Measurements from ENCODE around the gene CFAP99.
A peak's percentile ranks its signal among the peaks of the same experiment; 100 is the strongest.

CFAP99 gene

DNA sequence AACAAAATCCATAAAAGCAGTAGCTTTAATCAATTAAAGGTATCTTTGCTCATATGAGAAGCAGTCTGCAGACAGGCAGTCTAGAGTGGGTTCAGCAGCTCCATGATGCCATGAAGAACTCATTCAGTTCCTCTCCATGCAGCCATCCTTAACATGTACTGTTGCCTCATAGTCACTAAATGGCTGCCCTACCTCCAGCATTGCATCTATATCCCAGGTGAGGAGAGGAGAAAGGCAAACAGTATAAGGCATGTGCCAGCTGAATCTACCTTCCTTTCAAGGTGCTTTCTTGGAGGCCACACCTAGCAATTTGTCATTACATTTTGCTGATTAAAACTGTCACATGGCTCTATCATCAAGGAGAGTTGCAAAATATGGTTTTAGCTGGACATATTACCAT, 13.2 kb downstream of the CFAP99 start:
- DNase-seq = no peak

GRCh38 chr4:2432991-2433530, 14.3 kb downstream of the CFAP99 start:
- DNase-seq = peak in 1 of 2 donors; percentile 72

- DNase-seq = no peak
Measured at GRCh38 chr4:2433609-2434350, 15.0 kb downstream of the CFAP99 start.

GRCh38 chr4:2434420-2434819, 15.7 kb downstream of the CFAP99 start:
- no peak for DNase-seq

GRCh38 chr4:2436301-2436700, 17.5 kb downstream of the CFAP99 start:
- no peak for DNase-seq

DNA sequence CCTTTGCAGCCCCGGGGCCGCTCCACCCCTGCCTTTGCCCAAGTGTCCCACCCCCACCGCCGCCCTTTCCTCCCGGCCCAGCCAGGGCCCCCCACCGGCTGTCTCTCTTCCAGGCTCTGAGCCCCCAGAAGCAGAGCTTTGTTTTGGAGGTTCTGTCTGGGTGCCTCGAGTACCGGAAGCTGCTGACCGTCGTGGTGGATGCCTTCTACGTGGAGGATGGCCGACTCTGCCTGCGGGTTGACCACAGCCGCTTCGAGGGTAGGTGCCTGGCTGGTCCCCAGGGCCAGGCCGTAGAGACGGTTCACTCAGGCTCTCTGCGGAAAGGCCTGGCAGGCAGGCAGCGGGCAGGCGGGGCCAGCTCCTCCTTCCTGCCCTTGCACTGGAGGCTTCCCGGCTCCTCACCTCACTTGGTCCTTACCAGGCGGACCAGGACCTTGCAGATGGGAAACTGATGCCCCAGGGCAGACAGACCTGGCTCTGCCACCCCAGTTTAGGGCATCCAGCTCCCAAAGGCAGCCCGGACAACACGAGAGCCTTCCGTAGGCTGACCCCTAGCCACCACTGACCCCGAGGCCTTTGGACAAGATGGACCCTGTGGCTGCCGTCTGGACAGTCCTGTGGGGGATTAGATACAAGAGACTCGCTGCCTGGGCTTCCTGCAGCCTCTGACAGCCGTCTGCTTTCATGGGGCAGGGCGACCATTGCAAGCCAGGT, 18.2 kb downstream of the CFAP99 start:
- DNase-seq = no peak

- DNase-seq = no peak
Measured at GRCh38 chr4:2437475-2438215, 18.9 kb downstream of the CFAP99 start.

DNA sequence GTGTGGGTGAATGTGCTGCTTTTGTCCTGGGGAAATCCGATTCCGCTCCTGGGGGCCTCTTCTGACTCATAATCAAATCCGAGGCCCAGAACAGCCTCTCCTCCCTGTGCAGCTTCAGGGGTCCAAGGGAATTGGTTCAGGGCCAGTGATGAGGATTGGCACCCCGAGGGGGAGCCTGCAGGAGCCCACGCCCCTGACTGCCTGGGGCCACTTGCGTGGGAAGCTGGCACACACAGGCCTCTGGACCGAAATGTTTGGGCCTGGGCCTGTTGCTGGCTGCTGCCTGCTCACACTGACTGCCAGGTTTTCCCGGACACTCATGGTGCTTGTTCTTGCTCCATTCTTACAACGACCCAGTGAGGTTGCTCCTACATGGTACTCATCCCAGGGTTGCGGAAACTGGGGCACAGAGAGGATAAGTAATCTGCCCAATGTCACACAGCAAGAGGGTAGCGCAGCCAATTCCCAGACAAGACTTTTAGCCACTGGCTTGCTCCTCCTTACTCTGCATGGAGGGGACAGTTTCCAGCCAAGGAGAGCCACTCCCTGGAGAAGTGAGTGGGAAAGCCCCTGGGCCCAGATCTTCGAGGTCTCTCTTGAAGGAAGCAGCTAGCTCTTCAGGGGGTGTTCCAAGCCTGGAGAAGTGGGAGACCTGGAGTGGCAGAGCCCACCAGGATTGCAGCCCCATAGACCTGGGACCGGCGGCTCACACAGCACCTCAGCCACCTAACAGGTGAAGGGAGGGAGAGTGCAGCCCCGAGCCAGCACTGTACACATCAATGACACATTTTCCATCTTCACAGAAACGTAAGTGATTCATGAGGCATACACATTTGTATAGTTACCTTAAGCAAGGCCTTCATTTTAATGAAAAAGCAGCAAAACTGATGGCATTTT, 20.3 kb downstream of the CFAP99 start:
- DNase-seq = no peak

DNA sequence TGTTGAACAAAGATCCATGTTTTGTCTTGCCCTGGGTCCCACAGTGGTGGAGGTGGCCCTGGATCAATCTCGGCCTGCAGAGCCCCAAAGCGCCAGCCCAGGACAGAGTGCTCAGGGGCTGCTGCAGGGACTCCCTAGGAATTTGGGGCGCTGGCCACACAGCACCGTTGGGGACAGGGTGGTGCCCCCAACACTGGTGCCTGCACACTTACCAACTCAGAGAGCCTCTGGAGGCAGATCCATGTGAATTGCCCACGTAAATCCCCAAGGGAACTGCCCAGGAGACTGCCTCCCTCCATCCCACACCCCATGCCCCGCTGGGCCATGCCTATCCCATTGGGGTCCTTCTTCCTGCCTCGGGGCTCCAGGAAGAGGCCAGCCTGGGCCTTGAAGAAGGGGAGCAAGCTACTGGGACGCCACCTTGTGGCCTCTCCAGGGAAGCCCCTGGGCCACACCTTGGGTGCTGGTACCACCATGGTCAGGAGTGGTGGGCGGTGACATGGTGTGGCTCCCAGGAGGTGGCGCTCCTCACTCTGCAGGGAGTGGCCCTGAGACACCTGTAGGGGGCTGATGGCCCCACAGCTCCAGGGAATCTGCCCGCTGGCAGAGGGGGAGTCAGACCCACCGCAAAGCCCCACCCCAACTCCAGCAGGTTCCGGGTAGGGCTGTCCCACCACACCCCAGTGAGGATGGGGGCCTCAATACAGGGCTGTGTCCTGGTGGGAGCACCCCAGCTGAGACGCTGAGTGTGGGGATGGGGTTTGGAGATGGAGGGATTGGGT, 22.8 kb downstream of the CFAP99 start:
- DNase-seq = peak; percentile 15 to 46

GRCh38 chr4:2442175-2442993, 23.6 kb downstream of the CFAP99 start:
- DNase-seq = no peak

- no peak for DNase-seq
Measured at GRCh38 chr4:2443061-2443730, 24.4 kb downstream of the CFAP99 start.

- DNase-seq = no peak
Measured at GRCh38 chr4:2443956-2444740, 25.4 kb downstream of the CFAP99 start.

DNA sequence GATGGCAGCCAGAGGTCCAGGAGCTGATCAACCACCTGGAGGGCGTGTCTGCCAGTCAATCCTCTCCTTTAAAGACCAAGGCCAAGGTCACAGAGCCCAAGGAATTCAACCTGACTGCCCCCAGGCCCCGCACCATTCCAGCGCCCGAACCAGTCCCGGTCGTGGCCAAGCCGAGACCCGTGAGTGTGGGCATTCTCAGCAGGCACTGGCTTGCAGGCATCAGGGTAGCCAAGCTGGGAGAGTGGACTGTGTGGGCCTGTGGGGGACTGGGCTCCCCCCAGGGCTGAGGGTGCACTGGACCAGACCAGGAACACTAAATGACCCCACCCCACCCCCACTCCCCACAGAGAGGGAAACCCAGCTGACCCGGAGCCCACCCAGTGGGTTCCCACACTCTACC, 26.4 kb downstream of the CFAP99 start:
- DNase-seq = no peak

DNA sequence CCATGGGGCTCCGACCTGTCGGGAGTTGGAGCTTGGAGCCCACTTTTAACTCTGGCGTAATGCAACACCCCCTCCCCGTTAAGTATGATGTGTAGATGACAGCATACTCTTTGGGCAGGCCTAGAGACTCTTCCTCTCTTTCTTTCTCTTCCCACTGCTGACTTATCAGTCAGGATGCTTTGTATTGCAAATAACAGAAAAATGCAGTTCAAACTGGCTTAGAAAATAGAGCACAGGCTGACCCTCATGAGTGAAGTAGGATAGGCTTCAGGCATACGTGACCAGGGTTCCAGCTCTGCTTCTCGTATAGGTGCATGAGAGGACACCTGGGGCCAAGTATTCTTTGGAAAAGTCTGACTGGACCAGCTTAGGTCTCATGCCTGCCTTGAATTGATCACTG, 26.8 kb downstream of the CFAP99 start:
- DNase-seq = no peak

- no peak for DNase-seq
Measured at GRCh38 chr4:2446656-2447564, 28.2 kb downstream of the CFAP99 start.

GRCh38 chr4:2448589-2448988, 29.8 kb downstream of the CFAP99 start:
- no peak for DNase-seq

- no peak for DNase-seq
Measured at GRCh38 chr4:2449051-2449450, 30.3 kb downstream of the CFAP99 start.
